ENCODE measurements around the gene TBCK. TPM values are rescaled to one million over a fixed set of nuclear protein-coding genes. Genes with fewer than 3 reads are reported as not detected.

TBCK gene
- total and polyA plus RNA-seq, 9 of the 15 experiments (the other 6 are each of a cell fraction or from before 2014, with no cell fraction given) = 5.3 to 26.6 (median 16.2) TPM

DNA sequence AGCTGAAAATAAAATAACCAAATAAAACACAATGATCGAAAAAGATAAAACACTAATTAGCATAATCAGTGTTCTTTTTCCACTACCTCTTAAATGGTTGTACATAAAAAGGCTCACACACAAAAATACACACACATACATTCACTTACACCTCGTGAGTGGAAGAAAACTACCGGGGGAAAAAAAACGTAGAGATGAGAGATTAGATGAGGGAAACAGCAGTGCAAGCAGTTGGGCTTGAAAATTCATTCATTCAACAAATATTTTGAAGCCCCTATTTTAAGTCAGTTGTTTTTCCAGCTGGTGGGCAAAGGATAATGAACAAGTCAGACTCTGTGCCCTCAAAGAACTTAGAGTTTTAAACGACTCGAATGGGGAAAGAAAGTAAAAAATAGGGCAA lies 1.0 kb downstream of the TBCK start (continued):
- TF ChIP-seq, protein P1, sequence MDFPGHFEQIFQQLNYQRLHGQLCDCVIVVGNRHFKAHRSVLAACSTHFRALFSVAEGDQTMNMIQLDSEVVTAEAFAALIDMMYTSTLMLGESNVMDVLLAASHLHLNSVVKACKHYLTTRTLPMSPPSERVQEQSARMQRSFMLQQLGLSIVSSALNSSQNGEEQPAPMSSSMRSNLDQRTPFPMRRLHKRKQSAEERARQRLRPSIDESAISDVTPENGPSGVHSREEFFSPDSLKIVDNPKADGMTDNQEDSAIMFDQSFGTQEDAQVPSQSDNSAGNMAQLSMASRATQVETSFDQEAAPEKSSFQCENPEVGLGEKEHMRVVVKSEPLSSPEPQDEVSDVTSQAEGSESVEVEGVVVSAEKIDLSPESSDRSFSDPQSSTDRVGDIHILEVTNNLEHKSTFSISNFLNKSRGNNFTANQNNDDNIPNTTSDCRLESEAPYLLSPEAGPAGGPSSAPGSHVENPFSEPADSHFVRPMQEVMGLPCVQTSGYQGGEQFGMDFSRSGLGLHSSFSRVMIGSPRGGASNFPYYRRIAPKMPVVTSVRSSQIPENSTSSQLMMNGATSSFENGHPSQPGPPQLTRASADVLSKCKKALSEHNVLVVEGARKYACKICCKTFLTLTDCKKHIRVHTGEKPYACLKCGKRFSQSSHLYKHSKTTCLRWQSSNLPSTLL (IDR thresholded peaks at IDR 0.05) = no peak
- TF ChIP-seq ZBTB1 (CRISPR knock-in tag; IDR thresholded peaks at IDR 0.05; ENCODE audit: borderline replicate concordance, low read depth) (no peak), SMARCA5 (IDR thresholded peaks at IDR 0.05) (no peak), ZNF134 (CRISPR knock-in tag; conservative IDR thresholded peaks at IDR 0.05) (no peak), FOXK2 (conservative IDR thresholded peaks at IDR 0.05 in 1 of 2, IDR thresholded peaks at IDR 0.05 in 1 of 2; ENCODE audit: low read depth in 2 of 2) (no peak), FOSL1 (tag; conservative IDR thresholded peaks at IDR 0.05) (no peak), ZFPM2 (CRISPR knock-in tag; IDR thresholded peaks at IDR 0.05) (no peak), ZNF24 (IDR thresholded peaks at IDR 0.05) (peak; percentile 51; the same call in 1 of the 2 replicates), ZNF384 (IDR thresholded peaks at IDR 0.05; ENCODE audit: low read depth, low read length) (peak; percentile 34; the same call in 1 of the 2 replicates), PYGO2 (tag; IDR thresholded peaks at IDR 0.05) (no peak), FIP1L1 (IDR thresholded peaks at IDR 0.05; ENCODE audit: low read depth, low read length, poor library complexity, severe bottlenecking) (no peak)
- TF ChIP-seq, protein P2, sequence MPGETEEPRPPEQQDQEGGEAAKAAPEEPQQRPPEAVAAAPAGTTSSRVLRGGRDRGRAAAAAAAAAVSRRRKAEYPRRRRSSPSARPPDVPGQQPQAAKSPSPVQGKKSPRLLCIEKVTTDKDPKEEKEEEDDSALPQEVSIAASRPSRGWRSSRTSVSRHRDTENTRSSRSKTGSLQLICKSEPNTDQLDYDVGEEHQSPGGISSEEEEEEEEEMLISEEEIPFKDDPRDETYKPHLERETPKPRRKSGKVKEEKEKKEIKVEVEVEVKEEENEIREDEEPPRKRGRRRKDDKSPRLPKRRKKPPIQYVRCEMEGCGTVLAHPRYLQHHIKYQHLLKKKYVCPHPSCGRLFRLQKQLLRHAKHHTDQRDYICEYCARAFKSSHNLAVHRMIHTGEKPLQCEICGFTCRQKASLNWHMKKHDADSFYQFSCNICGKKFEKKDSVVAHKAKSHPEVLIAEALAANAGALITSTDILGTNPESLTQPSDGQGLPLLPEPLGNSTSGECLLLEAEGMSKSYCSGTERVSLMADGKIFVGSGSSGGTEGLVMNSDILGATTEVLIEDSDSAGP (CRISPR knock-in tag; IDR thresholded peaks at IDR 0.05) = no peak
- TF ChIP-seq, protein P3, sequence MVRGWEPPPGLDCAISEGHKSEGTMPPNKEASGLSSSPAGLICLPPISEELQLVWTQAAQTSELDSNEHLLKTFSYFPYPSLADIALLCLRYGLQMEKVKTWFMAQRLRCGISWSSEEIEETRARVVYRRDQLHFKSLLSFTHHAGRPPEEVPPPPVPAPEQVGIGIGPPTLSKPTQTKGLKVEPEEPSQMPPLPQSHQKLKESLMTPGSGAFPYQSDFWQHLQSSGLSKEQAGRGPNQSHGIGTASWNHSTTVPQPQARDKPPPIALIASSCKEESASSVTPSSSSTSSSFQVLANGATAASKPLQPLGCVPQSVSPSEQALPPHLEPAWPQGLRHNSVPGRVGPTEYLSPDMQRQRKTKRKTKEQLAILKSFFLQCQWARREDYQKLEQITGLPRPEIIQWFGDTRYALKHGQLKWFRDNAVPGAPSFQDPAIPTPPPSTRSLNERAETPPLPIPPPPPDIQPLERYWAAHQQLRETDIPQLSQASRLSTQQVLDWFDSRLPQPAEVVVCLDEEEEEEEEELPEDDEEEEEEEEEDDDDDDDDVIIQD (CRISPR knock-in tag; IDR thresholded peaks at IDR 0.05) = no peak
- TF ChIP-seq, protein P4, sequence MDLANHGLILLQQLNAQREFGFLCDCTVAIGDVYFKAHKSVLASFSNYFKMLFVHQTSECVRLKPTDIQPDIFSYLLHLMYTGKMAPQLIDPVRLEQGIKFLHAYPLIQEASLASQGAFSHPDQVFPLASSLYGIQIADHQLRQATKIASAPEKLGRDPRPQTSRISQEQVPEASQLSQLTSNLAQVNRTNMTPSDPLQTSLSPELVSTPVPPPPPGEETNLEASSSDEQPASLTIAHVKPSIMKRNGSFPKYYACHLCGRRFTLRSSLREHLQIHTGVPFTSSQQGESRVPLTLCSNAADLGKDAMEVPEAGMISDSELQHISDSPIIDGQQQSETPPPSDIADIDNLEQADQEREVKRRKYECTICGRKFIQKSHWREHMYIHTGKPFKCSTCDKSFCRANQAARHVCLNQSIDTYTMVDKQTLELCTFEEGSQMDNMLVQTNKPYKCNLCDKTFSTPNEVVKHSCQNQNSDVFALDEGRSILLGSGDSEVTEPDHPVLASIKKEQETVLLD (IDR thresholded peaks at IDR 0.05) = no peak
- TF ChIP-seq, protein P5, sequence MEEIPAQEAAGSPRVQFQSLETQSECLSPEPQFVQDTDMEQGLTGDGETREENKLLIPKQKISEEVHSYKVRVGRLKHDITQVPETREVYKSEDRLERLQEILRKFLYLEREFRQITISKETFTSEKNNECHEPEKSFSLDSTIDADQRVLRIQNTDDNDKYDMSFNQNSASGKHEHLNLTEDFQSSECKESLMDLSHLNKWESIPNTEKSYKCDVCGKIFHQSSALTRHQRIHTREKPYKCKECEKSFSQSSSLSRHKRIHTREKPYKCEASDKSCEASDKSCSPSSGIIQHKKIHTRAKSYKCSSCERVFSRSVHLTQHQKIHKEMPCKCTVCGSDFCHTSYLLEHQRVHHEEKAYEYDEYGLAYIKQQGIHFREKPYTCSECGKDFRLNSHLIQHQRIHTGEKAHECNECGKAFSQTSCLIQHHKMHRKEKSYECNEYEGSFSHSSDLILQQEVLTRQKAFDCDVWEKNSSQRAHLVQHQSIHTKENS (CRISPR knock-in tag; IDR thresholded peaks at IDR 0.05) = no peak
- TF ChIP-seq, protein P6, sequence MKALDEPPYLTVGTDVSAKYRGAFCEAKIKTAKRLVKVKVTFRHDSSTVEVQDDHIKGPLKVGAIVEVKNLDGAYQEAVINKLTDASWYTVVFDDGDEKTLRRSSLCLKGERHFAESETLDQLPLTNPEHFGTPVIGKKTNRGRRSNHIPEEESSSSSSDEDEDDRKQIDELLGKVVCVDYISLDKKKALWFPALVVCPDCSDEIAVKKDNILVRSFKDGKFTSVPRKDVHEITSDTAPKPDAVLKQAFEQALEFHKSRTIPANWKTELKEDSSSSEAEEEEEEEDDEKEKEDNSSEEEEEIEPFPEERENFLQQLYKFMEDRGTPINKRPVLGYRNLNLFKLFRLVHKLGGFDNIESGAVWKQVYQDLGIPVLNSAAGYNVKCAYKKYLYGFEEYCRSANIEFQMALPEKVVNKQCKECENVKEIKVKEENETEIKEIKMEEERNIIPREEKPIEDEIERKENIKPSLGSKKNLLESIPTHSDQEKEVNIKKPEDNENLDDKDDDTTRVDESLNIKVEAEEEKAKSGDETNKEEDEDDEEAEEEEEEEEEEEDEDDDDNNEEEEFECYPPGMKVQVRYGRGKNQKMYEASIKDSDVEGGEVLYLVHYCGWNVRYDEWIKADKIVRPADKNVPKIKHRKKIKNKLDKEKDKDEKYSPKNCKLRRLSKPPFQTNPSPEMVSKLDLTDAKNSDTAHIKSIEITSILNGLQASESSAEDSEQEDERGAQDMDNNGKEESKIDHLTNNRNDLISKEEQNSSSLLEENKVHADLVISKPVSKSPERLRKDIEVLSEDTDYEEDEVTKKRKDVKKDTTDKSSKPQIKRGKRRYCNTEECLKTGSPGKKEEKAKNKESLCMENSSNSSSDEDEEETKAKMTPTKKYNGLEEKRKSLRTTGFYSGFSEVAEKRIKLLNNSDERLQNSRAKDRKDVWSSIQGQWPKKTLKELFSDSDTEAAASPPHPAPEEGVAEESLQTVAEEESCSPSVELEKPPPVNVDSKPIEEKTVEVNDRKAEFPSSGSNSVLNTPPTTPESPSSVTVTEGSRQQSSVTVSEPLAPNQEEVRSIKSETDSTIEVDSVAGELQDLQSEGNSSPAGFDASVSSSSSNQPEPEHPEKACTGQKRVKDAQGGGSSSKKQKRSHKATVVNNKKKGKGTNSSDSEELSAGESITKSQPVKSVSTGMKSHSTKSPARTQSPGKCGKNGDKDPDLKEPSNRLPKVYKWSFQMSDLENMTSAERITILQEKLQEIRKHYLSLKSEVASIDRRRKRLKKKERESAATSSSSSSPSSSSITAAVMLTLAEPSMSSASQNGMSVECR (CRISPR knock-in tag; IDR thresholded peaks at IDR 0.05) = no peak

Data from K562 (cell line).